ENCODE results near the gene HERC4.

HERC4 gene

GRCh38 chr10:68067508-68067907 lies 7.6 kb downstream of the HERC4 start:
- no peaks in the 10 kb centered on the region for H3K36me3 ChIP-seq (ENCODE audit: insufficient read depth, low read length)
- no peaks in the 10 kb centered on the region for H3K9me3 ChIP-seq (ENCODE audit: insufficient read depth, low read depth, low read length)
- TF ChIP-seq EZH2phosphoT487 (IDR thresholded peaks at IDR 0.05; ENCODE audit: borderline replicate concordance) = no peak
- TF ChIP-seq, protein P1, sequence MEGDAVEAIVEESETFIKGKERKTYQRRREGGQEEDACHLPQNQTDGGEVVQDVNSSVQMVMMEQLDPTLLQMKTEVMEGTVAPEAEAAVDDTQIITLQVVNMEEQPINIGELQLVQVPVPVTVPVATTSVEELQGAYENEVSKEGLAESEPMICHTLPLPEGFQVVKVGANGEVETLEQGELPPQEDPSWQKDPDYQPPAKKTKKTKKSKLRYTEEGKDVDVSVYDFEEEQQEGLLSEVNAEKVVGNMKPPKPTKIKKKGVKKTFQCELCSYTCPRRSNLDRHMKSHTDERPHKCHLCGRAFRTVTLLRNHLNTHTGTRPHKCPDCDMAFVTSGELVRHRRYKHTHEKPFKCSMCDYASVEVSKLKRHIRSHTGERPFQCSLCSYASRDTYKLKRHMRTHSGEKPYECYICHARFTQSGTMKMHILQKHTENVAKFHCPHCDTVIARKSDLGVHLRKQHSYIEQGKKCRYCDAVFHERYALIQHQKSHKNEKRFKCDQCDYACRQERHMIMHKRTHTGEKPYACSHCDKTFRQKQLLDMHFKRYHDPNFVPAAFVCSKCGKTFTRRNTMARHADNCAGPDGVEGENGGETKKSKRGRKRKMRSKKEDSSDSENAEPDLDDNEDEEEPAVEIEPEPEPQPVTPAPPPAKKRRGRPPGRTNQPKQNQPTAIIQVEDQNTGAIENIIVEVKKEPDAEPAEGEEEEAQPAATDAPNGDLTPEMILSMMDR (conservative IDR thresholded peaks at IDR 0.05; ENCODE audit: low read length) = no peak
- H3K9ac ChIP-seq (ENCODE audit: low read depth, low read length, poor library complexity, severe bottlenecking) = no peak overlapping the region
- no peaks in the 10 kb centered on the region for H3K9me2 ChIP-seq (replicated peaks; ENCODE audit: low read depth, low read length)
- H3K79me2 ChIP-seq (ENCODE audit: insufficient read depth, low read length) = peaks cover 45% of the 10 kb centered on the region
- no peaks in the 10 kb centered on the region for H3F3A ChIP-seq (ENCODE audit: low read depth)
- H3K4me1 ChIP-seq (ENCODE audit: insufficient read depth, low read length, poor library complexity, severe bottlenecking) = peaks cover 25% of the 10 kb centered on the region
- H2AFZ ChIP-seq (ENCODE audit: low read length) = no peak overlapping the region
- peaks cover 55% of the 10 kb centered on the region for H4K20me1 ChIP-seq (ENCODE audit: insufficient read depth, low read length, poor library complexity, severe bottlenecking)
- H3K4me3 ChIP-seq (ENCODE audit: low read length, poor library complexity, severe bottlenecking) = no peak overlapping the region
- peak overlapping the region; percentile 22 for H3K4me2 ChIP-seq (ENCODE audit: low read depth, low read length, poor library complexity, severe bottlenecking)
- no peaks in the 10 kb centered on the region for H3K27me3 ChIP-seq (ENCODE audit: insufficient read depth, low read length, poor library complexity, severe bottlenecking)

DNA sequence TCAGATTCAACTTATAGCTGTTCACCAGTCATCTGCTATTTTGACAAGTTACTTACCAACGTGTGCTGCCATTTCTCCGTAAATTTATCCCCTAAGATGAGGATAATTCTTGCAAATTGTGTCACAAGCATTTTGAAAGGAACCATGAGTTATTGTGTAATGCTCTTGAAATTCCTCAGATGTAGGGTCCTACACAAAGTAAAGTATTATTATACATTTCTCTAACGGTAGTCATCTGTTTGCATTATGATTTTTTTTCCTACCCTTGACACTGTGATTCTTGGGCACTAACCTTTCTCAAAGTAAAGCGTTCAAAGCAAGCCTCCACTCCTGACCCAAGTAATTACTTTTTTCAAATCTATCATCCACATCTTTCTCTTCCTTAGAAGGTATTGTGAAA lies 8.1 kb downstream of the HERC4 start:
- H3K79me2 ChIP-seq (ENCODE audit: insufficient read depth, low read length) = peaks cover 40% of the 10 kb centered on the region
- no peaks in the 10 kb centered on the region for H3F3A ChIP-seq (ENCODE audit: low read depth)

DNA sequence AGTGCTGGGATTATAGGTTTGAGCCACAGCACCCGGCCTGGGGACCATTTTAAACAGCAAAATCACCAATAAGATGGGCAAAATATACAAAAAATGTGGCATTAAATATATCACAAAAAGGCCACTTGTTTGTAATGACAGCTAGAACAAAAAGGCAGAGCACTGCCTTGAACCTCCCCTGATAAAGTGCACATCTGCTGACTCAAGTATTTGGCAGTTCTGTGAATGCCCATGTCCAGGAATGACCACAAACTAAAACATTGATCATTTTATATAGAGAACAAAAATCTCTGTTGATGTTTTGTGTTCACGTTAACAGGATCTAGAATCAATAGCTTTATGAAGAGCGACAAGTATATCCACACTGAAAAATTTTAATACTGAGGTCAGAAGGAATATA lies 21.5 kb downstream of the HERC4 start:
- Histone ChIP-seq H3K27me3 (ENCODE audit: insufficient read depth, low read length, poor library complexity, severe bottlenecking) (no peaks in the 10 kb centered on the region), H3K4me1 (ENCODE audit: insufficient read depth, low read length, poor library complexity, severe bottlenecking) (peaks cover 6% of the 10 kb centered on the region), H4K20me1 (ENCODE audit: insufficient read depth, low read length, poor library complexity, severe bottlenecking) (no peaks in the 10 kb centered on the region), H3K4me2 (ENCODE audit: low read depth, low read length, poor library complexity, severe bottlenecking) (no peak overlapping the region), H3F3A (ENCODE audit: low read depth) (no peaks in the 10 kb centered on the region), H3K9me3 (ENCODE audit: insufficient read depth, low read depth, low read length) (no peaks in the 10 kb centered on the region), H3K36me3 (ENCODE audit: insufficient read depth, low read length) (no peaks in the 10 kb centered on the region), H3K9me2 (replicated peaks; ENCODE audit: low read depth, low read length) (no peaks in the 10 kb centered on the region), H3K9ac (ENCODE audit: low read depth, low read length, poor library complexity, severe bottlenecking) (no peak overlapping the region), H2AFZ (ENCODE audit: low read length) (no peak overlapping the region), H3K79me2 (ENCODE audit: insufficient read depth, low read length) (no peaks in the 10 kb centered on the region), H3K4me3 (ENCODE audit: low read length, poor library complexity, severe bottlenecking) (no peak overlapping the region)
- TF ChIP-seq, protein P1 (conservative IDR thresholded peaks at IDR 0.05; ENCODE audit: low read length) = no peak
- no peak for TF ChIP-seq EZH2phosphoT487 (IDR thresholded peaks at IDR 0.05; ENCODE audit: borderline replicate concordance)

More for the DNA sequence above, 8.1 kb downstream of the HERC4 start:
- Histone ChIP-seq H2AFZ (ENCODE audit: low read length) (no peak overlapping the region), H3K9ac (ENCODE audit: low read depth, low read length, poor library complexity, severe bottlenecking) (no peak overlapping the region), H3K4me1 (ENCODE audit: insufficient read depth, low read length, poor library complexity, severe bottlenecking) (peaks cover 24% of the 10 kb centered on the region), H3K9me3 (ENCODE audit: insufficient read depth, low read depth, low read length) (no peaks in the 10 kb centered on the region), H3K36me3 (ENCODE audit: insufficient read depth, low read length) (no peaks in the 10 kb centered on the region), H3K9me2 (replicated peaks; ENCODE audit: low read depth, low read length) (no peaks in the 10 kb centered on the region), H3K4me3 (ENCODE audit: low read length, poor library complexity, severe bottlenecking) (peak overlapping the region; percentile 19), H3K27me3 (ENCODE audit: insufficient read depth, low read length, poor library complexity, severe bottlenecking) (no peaks in the 10 kb centered on the region), H3K4me2 (ENCODE audit: low read depth, low read length, poor library complexity, severe bottlenecking) (peak overlapping the region; percentile 22), H4K20me1 (ENCODE audit: insufficient read depth, low read length, poor library complexity, severe bottlenecking) (peaks cover 50% of the 10 kb centered on the region)
- TF ChIP-seq EZH2phosphoT487 (IDR thresholded peaks at IDR 0.05; ENCODE audit: borderline replicate concordance) = no peak
- TF ChIP-seq, protein P1 (conservative IDR thresholded peaks at IDR 0.05; ENCODE audit: low read length) = no peak

Measured in Loucy (cell line).